T-helper 9 cell (primary cell): Measurements from ENCODE around the gene PDZD2.
"Not testable (repeated sequence)": the region's sequence is repeated elsewhere in the genome, so short reads cannot be mapped to it uniquely, and the experiment has no call there.

Source experiments
- DNase-seq: peaks from one replicate; pipeline ENCODE4 v3.0.0-alpha.2; 2020

The PDZD2 gene

GRCh38 chr5:31692561-31693221, 53.8 kb downstream of the PDZD2 start:
- DNase-seq: no peak

- DNase-seq: no peak
Measured at GRCh38 chr5:31698673-31699072, 59.7 kb downstream of the PDZD2 start.

GRCh38 chr5:31701642-31702299, 62.8 kb downstream of the PDZD2 start:
- no peak for DNase-seq

- DNase-seq: no peak
Measured at GRCh38 chr5:31702712-31703111, 63.8 kb downstream of the PDZD2 start.

- DNase-seq: no peak
Measured at GRCh38 chr5:31703757-31704156, 64.8 kb downstream of the PDZD2 start.

GRCh38 chr5:31706186-31706585, 67.3 kb downstream of the PDZD2 start:
- DNase-seq: no peak

- DNase-seq: no peak
Measured at GRCh38 chr5:31707329-31707728, 68.4 kb downstream of the PDZD2 start.

GRCh38 chr5:31708089-31708488, 69.2 kb downstream of the PDZD2 start:
- no peak for DNase-seq

GRCh38 chr5:31711363-31711762, 72.4 kb downstream of the PDZD2 start:
- no peak for DNase-seq

GRCh38 chr5:31711935-31712592, 73.1 kb downstream of the PDZD2 start:
- DNase-seq: no peak

GRCh38 chr5:31717561-31717960, 78.6 kb downstream of the PDZD2 start:
- DNase-seq: no peak

- DNase-seq: no peak
Measured at GRCh38 chr5:31720004-31720403, 81.1 kb downstream of the PDZD2 start.

GRCh38 chr5:31720811-31721345, 81.9 kb downstream of the PDZD2 start:
- DNase-seq: no peak

GRCh38 chr5:31722111-31722510, 83.2 kb downstream of the PDZD2 start:
- no peak for DNase-seq

GRCh38 chr5:31725996-31726395, 87.1 kb downstream of the PDZD2 start:
- DNase-seq: no peak

- no peak for DNase-seq
Measured at GRCh38 chr5:31726952-31727351, 88.0 kb downstream of the PDZD2 start.

GRCh38 chr5:31728039-31728438, 89.1 kb downstream of the PDZD2 start:
- no peak for DNase-seq

GRCh38 chr5:31728806-31729205, 89.9 kb downstream of the PDZD2 start:
- not testable (repeated sequence) for DNase-seq

- no peak for DNase-seq
Measured at GRCh38 chr5:31730139-31730538, 91.2 kb downstream of the PDZD2 start.

GRCh38 chr5:31731016-31731415, 92.1 kb downstream of the PDZD2 start:
- no peak for DNase-seq

GRCh38 chr5:31731710-31732301, 92.9 kb downstream of the PDZD2 start:
- no peak for DNase-seq

GRCh38 chr5:31732821-31733220, 93.9 kb downstream of the PDZD2 start:
- not testable (repeated sequence) for DNase-seq

GRCh38 chr5:31733371-31733770, 94.4 kb downstream of the PDZD2 start:
- no peak for DNase-seq
